GM21526 (cell line): ENCODE measurements around the gene CAPN2.

ENCODE experiments used
- ATAC-seq: cut with Tn5 transposase; IDR thresholded peaks from one replicate; pipeline ENCODE4 v1.9.1; 2021; ENCODE audit warnings: moderate library complexity; ENCODE audit not compliant: unreplicated experiment, low FRiP score

Gene CAPN2

GRCh38 chr1:223715604-223716172 lies 3.3 kb downstream of the CAPN2 start:
- no peak for ATAC-seq

GRCh38 chr1:223716302-223716862 lies 4.0 kb downstream of the CAPN2 start:
- ATAC-seq: peak; percentile 68

GRCh38 chr1:223717123-223717522 lies 4.8 kb downstream of the CAPN2 start:
- no peak for ATAC-seq

- no peak for ATAC-seq
Measured at GRCh38 chr1:223717695-223718363, 5.5 kb downstream of the CAPN2 start.

GRCh38 chr1:223718850-223719249 lies 6.5 kb downstream of the CAPN2 start:
- no peak for ATAC-seq

- no peak for ATAC-seq
Measured at GRCh38 chr1:223720971-223721591, 8.7 kb downstream of the CAPN2 start.

- no peak for ATAC-seq
Measured at GRCh38 chr1:223721658-223722607, 9.6 kb downstream of the CAPN2 start.

- ATAC-seq: no peak
Measured at GRCh38 chr1:223723351-223723904, 11.1 kb downstream of the CAPN2 start.

- no peak for ATAC-seq
Measured at GRCh38 chr1:223724376-223724775, 12.0 kb downstream of the CAPN2 start.

- ATAC-seq: no peak
Measured at GRCh38 chr1:223725578-223725977, 13.2 kb downstream of the CAPN2 start.

- ATAC-seq: peak; percentile 89
Measured at GRCh38 chr1:223726380-223727001, 14.2 kb downstream of the CAPN2 start.

- no peak for ATAC-seq
Measured at GRCh38 chr1:223727541-223727940, 15.2 kb downstream of the CAPN2 start.

- ATAC-seq: no peak
Measured at GRCh38 chr1:223729906-223730305, 17.6 kb downstream of the CAPN2 start.

GRCh38 chr1:223730479-223731132 lies 18.3 kb downstream of the CAPN2 start:
- ATAC-seq: no peak

GRCh38 chr1:223731133-223731770 lies 18.9 kb downstream of the CAPN2 start:
- no peak for ATAC-seq

GRCh38 chr1:223732993-223733798 lies 20.9 kb downstream of the CAPN2 start:
- ATAC-seq: no peak

- no peak for ATAC-seq
Measured at GRCh38 chr1:223733898-223734852, 21.8 kb downstream of the CAPN2 start.
